CD4-positive, alpha-beta T cell treated with Interleukin-15 for 1 hour (primary cell): ENCODE results near the gene OLFML3.

ENCODE experiments used
- DNase-seq: peaks from one replicate; pipeline ENCODE4 v3.0.0-alpha.2; 2020

The OLFML3 gene

GRCh38 chr1:113950908-113951307, 28.4 kb upstream of the OLFML3 start:
- DNase-seq, result no peak

GRCh38 chr1:113951719-113952118, 27.6 kb upstream of the OLFML3 start:
- no peak for DNase-seq

- DNase-seq, result no peak
These were observed 21.3 kb upstream of the OLFML3 start for GRCh38 chr1:113957984-113958383.

GRCh38 chr1:113958691-113959090, 20.6 kb upstream of the OLFML3 start:
- DNase-seq, result no peak

- no peak for DNase-seq
These were observed 15.9 kb upstream of the OLFML3 start for GRCh38 chr1:113963281-113963906.

GRCh38 chr1:113965703-113966412, 13.4 kb upstream of the OLFML3 start:
- no peak for DNase-seq

- DNase-seq, result no peak
These were observed 6.3 kb upstream of the OLFML3 start for GRCh38 chr1:113972954-113973353.

- no peak for DNase-seq
These were observed 3.9 kb upstream of the OLFML3 start for GRCh38 chr1:113975211-113975895.

- DNase-seq, result no peak
These were observed 2.5 kb upstream of the OLFML3 start for GRCh38 chr1:113976609-113977278.

GRCh38 chr1:113977906-113978305, 1.4 kb upstream of the OLFML3 start:
- DNase-seq, result no peak

GRCh38 chr1:113980110-113980509, 836 bp downstream of the OLFML3 start:
- DNase-seq, result no peak

- no peak for DNase-seq
These were observed 3.0 kb downstream of the OLFML3 start for GRCh38 chr1:113981962-113982931.

GRCh38 chr1:113982949-113983348, 3.7 kb downstream of the OLFML3 start:
- DNase-seq, result no peak

GRCh38 chr1:113983391-113983790, 4.1 kb downstream of the OLFML3 start:
- no peak for DNase-seq

- no peak for DNase-seq
These were observed 4.6 kb downstream of the OLFML3 start for GRCh38 chr1:113983826-113984225.

GRCh38 chr1:113984710-113985109, 5.4 kb downstream of the OLFML3 start:
- DNase-seq, result no peak

- no peak for DNase-seq
These were observed 7.5 kb downstream of the OLFML3 start for GRCh38 chr1:113986802-113987201.

- DNase-seq, result no peak
These were observed 8.0 kb downstream of the OLFML3 start for GRCh38 chr1:113987259-113987658.

- DNase-seq, result no peak
These were observed 11.3 kb downstream of the OLFML3 start for GRCh38 chr1:113990530-113990929.

GRCh38 chr1:113990961-113991360, 11.7 kb downstream of the OLFML3 start:
- no peak for DNase-seq

GRCh38 chr1:113991467-113991997, 12.3 kb downstream of the OLFML3 start:
- DNase-seq, result no peak

- DNase-seq, result no peak
These were observed 13.8 kb downstream of the OLFML3 start for GRCh38 chr1:113993072-113993471.
